Pancreas (tissue), 10 donors: ENCODE measurements around the gene FRMD4A. TPM values are rescaled to one million over a fixed set of nuclear protein-coding genes. Genes with fewer than 3 reads are reported as not detected.

Source experiments
- ATAC-seq, 4 donors: fragments of 200-7000 bp; cut with Tn5 transposase; one replicate each; pipeline versions ENCODE4 v1.8.0 to v1.9.1; 2020; ENCODE audit warnings: mild to moderate bottlenecking in 4 of 4, moderate library complexity in 4 of 4
- DNase-seq, 6 donors: peaks; one replicate each; pipeline ENCODE4 v3.0.0-alpha.2; 2020
- FAIRE-seq: peaks from 2 replicates; lab custom pipeline; 2012; peaks lifted over from hg19 to GRCh38; lab: Jason Lieb, UNC
- H3K27ac ChIP-seq, 4 donors: fragments of 200-600 bp; sonication (generic); 1 replicate in 3 of 4; 2 replicates in 1 of 4; pipeline versions ENCODE4 v1.5.0 to v1.8.0; 2020
- H3K27me3 ChIP-seq, 4 donors: fragments of 200-600 bp; one replicate each; pipeline ENCODE4 v1.8.0; 2021
- H3K36me3 ChIP-seq, 3 donors: fragments of 200-600 bp; sonication (generic) in 1 of 3; one replicate each; pipeline versions ENCODE4 v1.5.0 to v1.8.0; 2020 to 2021
- H3K4me1 ChIP-seq, 3 donors: fragments of 200-600 bp; one replicate each; pipeline ENCODE4 v1.8.0; 2021
- H3K4me3 ChIP-seq, 4 donors: fragments of 200-600 bp; sonication (generic) in 2 of 4; one replicate each; pipeline versions ENCODE4 v1.5.0 to v1.8.0; 2020 to 2021
- H3K9me3 ChIP-seq, 4 donors: fragments of 200-600 bp; one replicate each; pipeline ENCODE4 v1.8.0; 2021
- CTCF ChIP-seq, 4 donors: fragments of 200-600 bp; sonication (generic) in 3 of 4; IDR thresholded peaks; one replicate each; pipeline versions ENCODE4 v1.5.0 to v1.8.0; 2021; ENCODE audit warnings: antibody characterized with exemption in 4 of 4
- WGBS, 2 donors: extraction: QIAGEN DNeasy Blood & Tissue Kit; methylation state at CpG; one replicate each; pipeline ENCODE4 v1.1.7; 2013; 5-methylcytosine and 5-hydroxymethylcytosine counted together
- intact Hi-C, 3 donors: fragments of 100-400 bp; cut with DNase I; formaldehyde crosslinking; loops; one replicate each; pipeline versions ENCODE4 v1.11.1 to v1.14.2; 2022
- polyA plus RNA-seq, 2 donors: library from polyadenylated mRNA; stranded (reverse); fragments of 200-250 nt; gene quantifications; one replicate each; pipeline ENCODE4 v1.2.3, GENCODE V29; 2013
- total RNA-seq, 6 donors: library from RNA; stranded (reverse); fragmentation: NEBNext Ultra II Directional in 4 of 6; extraction: Animal tissue kit (Norgen Biotek cat#: 25700) in 4 of 6; gene quantifications; one replicate each; pipeline versions ENCODE4 v1.2.1 to v1.2.4, GENCODE V29; 2021 to 2023
- donor health status: healthy with polysubstance abuse.
- donor health status: DM: no; HTN: no; CAD: no; lungs with moderate emphysema.
- donor health status: DM: no; HTN: no; CAD: no.
- donor health status: control.
- donor health status: control.
- donor health status: Bipolar disorder and iron deficiency.
- donor health status: DM: yes; HTN: yes; CAD: no.
- donor health status: DM: no; HTN: no; CAD: no.
- donor health status: DM: no; HTN: no; CAD: no.
- donor health status: DM: yes; HTN: yes; CAD: no.

The FRMD4A gene
- total and polyA plus RNA-seq, 8 donors: 13.5 to 27.5 (median 18.7) TPM

GRCh38 chr10:14014423-14014822, 316.3 kb downstream of the FRMD4A start:
- no peak for TF ChIP-seq CTCF (IDR thresholded peaks at IDR 0.05)
- ATAC-seq (no peak), DNase-seq (no peak), FAIRE-seq (no peak)
- Histone ChIP-seq H3K4me1 (no peaks in the 10 kb centered on the region), H3K27me3 (no peaks in the 10 kb centered on the region), H3K27ac (no peak overlapping the region), H3K4me3 (no peak overlapping the region), H3K9me3 (no peaks in the 10 kb centered on the region), H3K36me3 (no peaks in the 10 kb centered on the region)
- intact Hi-C loops: no loop called here
- WGBS, 2 donors: 94% methylated on average over 5 of the region's 5 CpGs

- Histone ChIP-seq H3K27ac (no peak overlapping the region), H3K36me3 (no peaks in the 10 kb centered on the region), H3K4me1 (no peaks in the 10 kb centered on the region), H3K27me3 (no peaks in the 10 kb centered on the region), H3K4me3 (no peak overlapping the region), H3K9me3 (no peaks in the 10 kb centered on the region)
- WGBS, 2 donors: 85 to 86% methylated on average over 5 of the region's 5 CpGs
- no peak for ATAC-seq
- no peak for TF ChIP-seq CTCF (IDR thresholded peaks at IDR 0.05)
- no peak for DNase-seq
- intact Hi-C loops: no loop called here
- FAIRE-seq: no peak
Measured at GRCh38 chr10:14010769-14011574, 319.8 kb downstream of the FRMD4A start.

GRCh38 chr10:14010101-14010558, 320.6 kb downstream of the FRMD4A start:
- ATAC-seq (peak in 1 of 4 donors; percentile 31), DNase-seq (no peak), FAIRE-seq (no peak)
- Histone ChIP-seq H3K27me3 (no peaks in the 10 kb centered on the region), H3K9me3 (no peaks in the 10 kb centered on the region), H3K4me1 (no peaks in the 10 kb centered on the region), H3K4me3 (no peak overlapping the region), H3K27ac (peak overlapping the region in 1 of 4 donors; percentile 48), H3K36me3 (no peaks in the 10 kb centered on the region)
- 27 to 53% methylated on average over 5 of the region's 5 CpGs for WGBS, 2 donors
- intact Hi-C loops: no loop called here
- TF ChIP-seq CTCF (IDR thresholded peaks at IDR 0.05): no peak

GRCh38 chr10:14009371-14010100, 321.2 kb downstream of the FRMD4A start:
- intact Hi-C loops: no loop called here
- Histone ChIP-seq H3K4me1 (no peaks in the 10 kb centered on the region), H3K9me3 (no peaks in the 10 kb centered on the region), H3K4me3 (peak overlapping the region in 1 of 4 donors; percentile 26), H3K36me3 (no peaks in the 10 kb centered on the region), H3K27me3 (no peaks in the 10 kb centered on the region), H3K27ac (peak overlapping the region in 2 of 4 donors; percentile 23 to 48)
- no peak for TF ChIP-seq CTCF (IDR thresholded peaks at IDR 0.05)
- FAIRE-seq: no peak
- ATAC-seq: peak in 3 of 4 donors; percentile 59 to 69 (median 67)
- 49 to 60% methylated on average over 24 of the region's 24 CpGs for WGBS, 2 donors
- DNase-seq: no peak
